Heart right ventricle (tissue), 16 donors: Measurements from ENCODE around the gene NMT2. TPM values are rescaled to one million over a fixed set of nuclear protein-coding genes. Genes with fewer than 3 reads are reported as not detected.

Experiments
- ATAC-seq, 8 donors: fragments of 200-7000 bp; cut with Tn5 transposase; one replicate each; pipeline ENCODE4 v1.9.1; 2020; ENCODE audit warnings: mild to moderate bottlenecking in 8 of 8, moderate library complexity in 8 of 8, moderate number of reproducible peaks in 1 of 8
- DNase-seq, 2 donors: peaks; one replicate each; pipeline ENCODE4 v3.0.0-alpha.2; 2020
- H3K27ac ChIP-seq, 10 donors: fragments of 200-600 bp; sonication (generic) in 2 of 10; one replicate each; pipeline versions ENCODE4 v1.5.0 to v1.8.0; 2020 to 2022; ENCODE audit warnings: mild to moderate bottlenecking in 3 of 10
- H3K27me3 ChIP-seq, 7 donors: fragments of 200-600 bp; one replicate each; pipeline ENCODE4 v1.8.0; 2021 to 2022; ENCODE audit warnings: mild to moderate bottlenecking in 2 of 7
- H3K36me3 ChIP-seq, 9 donors: fragments of 200-600 bp; sonication (generic) in 1 of 9; one replicate each; pipeline versions ENCODE4 v1.5.0 to v1.8.0; 2020 to 2022; ENCODE audit warnings: mild to moderate bottlenecking in 2 of 9
- H3K4me1 ChIP-seq, 9 donors: fragments of 200-600 bp; sonication (generic) in 1 of 9; one replicate each; pipeline versions ENCODE4 v1.5.0 to v1.8.0; 2020 to 2022; ENCODE audit warnings: mild to moderate bottlenecking in 4 of 9
- H3K4me3 ChIP-seq, 10 donors: fragments of 200-600 bp; sonication (generic) in 2 of 10; one replicate each; pipeline versions ENCODE4 v1.5.0 to v1.8.0; 2020 to 2022; ENCODE audit warnings: mild to moderate bottlenecking in 7 of 10, moderate library complexity in 2 of 10
- H3K9me3 ChIP-seq, 11 donors: fragments of 200-600 bp in 10 of 11; sonication (generic) in 2 of 11; one replicate each; pipeline versions ENCODE4 v1.5.0 to v1.8.0; 2013 to 2022; ENCODE audit warnings: mild to moderate bottlenecking in 2 of 11, control low read depth in 1 of 11, moderate library complexity in 1 of 11
- WGBS, 2 donors: extraction: QIAGEN DNeasy Blood & Tissue Kit; methylation state at CpG; one replicate each; pipeline ENCODE4 v1.1.7; 2013; ENCODE audit warnings: inconsistent platforms in 1 of 2; 5-methylcytosine and 5-hydroxymethylcytosine counted together
- intact Hi-C, 10 donors: fragments of 100-400 bp; cut with DNase I; formaldehyde crosslinking; loops; one replicate each; pipeline versions ENCODE4 v1.11.1 to v1.14.2; 2022
- polyA plus RNA-seq, 2 donors: library from polyadenylated mRNA; stranded (reverse); fragments of 200-250 nt; gene quantifications; one replicate each; pipeline ENCODE4 v1.2.3, GENCODE V29; 2013
- total RNA-seq, 10 donors: library from RNA; stranded (reverse); fragmentation: NEBNext Ultra II Directional in 3 of 10; extraction: Animal tissue kit (Norgen Biotek cat#: 25700) in 3 of 10; gene quantifications; one replicate each; pipeline versions ENCODE4 v1.2.1 to v1.2.4, GENCODE V29; 2021 to 2023
- TF ChIP-seq, protein P1 (sequence below), 9 donors: fragments of 200-600 bp; sonication (generic) in 2 of 9; IDR thresholded peaks; one replicate each; pipeline versions ENCODE4 v1.5.0 to v1.8.0; 2021 to 2022; ENCODE audit warnings: antibody characterized with exemption in 9 of 9, mild to moderate bottlenecking in 5 of 9, moderate library complexity in 1 of 9
- donor health status: Arrhythmogenic right ventricular cardiomyopathy.
- donor health status: ischemic (EF 13 %, LVEDD 7.1; RV severe dilation, severe dysfunction).
- donor health status: healthy with polysubstance abuse.
- donor health status: DM: no; HTN: yes; CAD: no.
- donor health status: DM: no; HTN: no; CAD: no.
- donor health status: ischemic (EF 25% LVEDD 6.9; RV normal size, moderate dysfunction).
- donor health status: ischemic (EF 25% LVEDD 5.7; RV mildly dilated, moderate dysfunction).
- donor health status: healthy.
- donor health status: DM: yes; HTN: yes; CAD: no.
- donor health status: Ischemic cardiomyopathy.
- donor health status: ischemic (EF 35%, LVEDD 5.7; RV mildly dilated, moderate dysfunction).
- donor health status: nonischemic (EF 11% LVEDD 7.7; RV severe dilation, severe dysfunction).
- donor health status: DM: yes; HTN: yes; CAD: no.
- donor health status: PGD.
- donor health status: ischemic (EF 29% LVEDD 5.4; RV normal size, mild dysfunction).
- donor health status: nonischemic (EF 23%, LVEDD 6.1; RV moderate dilation, normal function).

The NMT2 gene
- total and polyA plus RNA-seq, 12 donors: 6.1 to 14.5 (median 11.6) TPM

DNA sequence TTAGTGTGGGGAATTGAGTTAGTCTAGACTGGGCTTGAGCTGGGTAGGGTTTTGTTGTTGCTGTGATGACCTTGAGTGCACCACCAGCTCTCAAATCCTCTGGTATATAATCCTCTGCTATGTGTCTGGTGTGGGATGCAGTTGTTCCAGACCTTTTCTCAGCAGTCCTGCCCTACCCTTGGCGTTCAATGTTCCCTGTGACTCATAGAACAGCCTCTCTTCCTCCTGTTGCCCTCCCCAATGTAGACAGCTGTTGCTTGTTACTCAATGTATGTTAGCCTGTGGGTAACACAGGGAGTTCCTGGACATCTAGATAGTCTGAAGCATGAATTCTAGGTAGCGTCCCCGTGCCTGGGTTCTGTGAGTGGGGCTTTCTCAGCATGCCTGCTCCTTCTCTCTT is 99.7 kb downstream of the NMT2 start:
- no peaks in the 10 kb centered on the region for H3K4me1 ChIP-seq
- ATAC-seq (no peak), DNase-seq (no peak)
- no peak overlapping the region for H3K4me3 ChIP-seq
- TF ChIP-seq, protein P1, sequence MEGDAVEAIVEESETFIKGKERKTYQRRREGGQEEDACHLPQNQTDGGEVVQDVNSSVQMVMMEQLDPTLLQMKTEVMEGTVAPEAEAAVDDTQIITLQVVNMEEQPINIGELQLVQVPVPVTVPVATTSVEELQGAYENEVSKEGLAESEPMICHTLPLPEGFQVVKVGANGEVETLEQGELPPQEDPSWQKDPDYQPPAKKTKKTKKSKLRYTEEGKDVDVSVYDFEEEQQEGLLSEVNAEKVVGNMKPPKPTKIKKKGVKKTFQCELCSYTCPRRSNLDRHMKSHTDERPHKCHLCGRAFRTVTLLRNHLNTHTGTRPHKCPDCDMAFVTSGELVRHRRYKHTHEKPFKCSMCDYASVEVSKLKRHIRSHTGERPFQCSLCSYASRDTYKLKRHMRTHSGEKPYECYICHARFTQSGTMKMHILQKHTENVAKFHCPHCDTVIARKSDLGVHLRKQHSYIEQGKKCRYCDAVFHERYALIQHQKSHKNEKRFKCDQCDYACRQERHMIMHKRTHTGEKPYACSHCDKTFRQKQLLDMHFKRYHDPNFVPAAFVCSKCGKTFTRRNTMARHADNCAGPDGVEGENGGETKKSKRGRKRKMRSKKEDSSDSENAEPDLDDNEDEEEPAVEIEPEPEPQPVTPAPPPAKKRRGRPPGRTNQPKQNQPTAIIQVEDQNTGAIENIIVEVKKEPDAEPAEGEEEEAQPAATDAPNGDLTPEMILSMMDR (IDR thresholded peaks at IDR 0.05): no peak
- intact Hi-C loops: no loop called here
- H3K9me3 ChIP-seq: peaks cover 0 to 31% (median 0%) of the 10 kb centered on the region in 11 donors
- H3K27ac ChIP-seq: no peak overlapping the region
- 86 to 90% methylated on average over 3 of the region's 3 CpGs for WGBS, 2 donors
- no peaks in the 10 kb centered on the region for H3K27me3 ChIP-seq
- H3K36me3 ChIP-seq: no peaks in the 10 kb centered on the region

- H3K27me3 ChIP-seq: peaks cover 0 to 7% (median 0%) of the 10 kb centered on the region in 7 donors
- DNase-seq: no peak
- TF ChIP-seq, protein P1 (IDR thresholded peaks at IDR 0.05): no peak
- H3K36me3 ChIP-seq: no peaks in the 10 kb centered on the region
- 83 to 91% methylated on average over 5 of the region's 5 CpGs for WGBS, 2 donors
- intact Hi-C loops: no loop called here
- peaks cover 0 to 22% (median 0%) of the 10 kb centered on the region in 11 donors for H3K9me3 ChIP-seq
- no peak for ATAC-seq
- H3K27ac ChIP-seq: no peak overlapping the region
- H3K4me1 ChIP-seq: no peaks in the 10 kb centered on the region
- no peak overlapping the region for H3K4me3 ChIP-seq
Observed at GRCh38 chr10:15067154-15067553, 101.3 kb downstream of the NMT2 start.

GRCh38 chr10:15060638-15061037 is 107.9 kb downstream of the NMT2 start:
- Histone ChIP-seq H3K4me1 (no peaks in the 10 kb centered on the region), H3K27me3 (peaks cover 0 to 7% (median 0%) of the 10 kb centered on the region in 7 donors), H3K36me3 (no peaks in the 10 kb centered on the region), H3K4me3 (no peak overlapping the region), H3K9me3 (peaks cover 0 to 35% (median 9%) of the 10 kb centered on the region in 11 donors), H3K27ac (no peak overlapping the region)
- DNase-seq (no peak), ATAC-seq (no peak)
- TF ChIP-seq, protein P1 (IDR thresholded peaks at IDR 0.05): no peak
- intact Hi-C loops: no loop called here
- WGBS, 2 donors: 77 to 85% methylated on average over 2 of the region's 2 CpGs

DNA sequence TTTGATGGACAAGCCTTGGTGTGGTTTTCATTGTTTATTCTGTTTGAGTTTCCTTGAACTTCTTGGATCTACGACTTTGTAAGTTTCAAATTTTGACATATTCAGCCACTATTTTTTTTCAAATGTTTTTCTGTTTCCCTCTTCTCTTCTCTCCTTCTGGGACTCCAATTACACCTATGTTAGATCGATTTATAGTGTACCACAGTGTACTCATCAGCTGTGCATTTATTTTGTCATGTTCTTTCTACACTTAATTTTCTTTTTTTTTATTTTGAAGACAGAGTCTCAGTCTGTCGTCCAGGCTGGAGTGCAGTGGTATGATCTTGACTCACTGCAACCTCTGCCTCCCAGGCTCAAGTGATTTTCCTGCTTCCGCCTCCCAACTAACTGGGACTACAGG is 108.6 kb downstream of the NMT2 start:
- intact Hi-C loops: no loop called here
- 71 to 90% methylated on average over 4 of the region's 4 CpGs for WGBS, 2 donors
- DNase-seq: no peak
- peaks cover 0 to 29% (median 9%) of the 10 kb centered on the region in 11 donors for H3K9me3 ChIP-seq
- ATAC-seq: no peak
- H3K36me3 ChIP-seq: no peaks in the 10 kb centered on the region
- peaks cover 0 to 7% (median 0%) of the 10 kb centered on the region in 7 donors for H3K27me3 ChIP-seq
- H3K4me3 ChIP-seq: no peak overlapping the region
- H3K27ac ChIP-seq: no peak overlapping the region
- TF ChIP-seq, protein P1 (IDR thresholded peaks at IDR 0.05): no peak
- H3K4me1 ChIP-seq: no peaks in the 10 kb centered on the region
